Endothelial cell (in vitro differentiated cells): ENCODE measurements around the gene SCTR. TPM values are rescaled to one million over a fixed set of nuclear protein-coding genes. Genes with fewer than 3 reads are reported as not detected.

ENCODE experiments used
- DNase-seq: peaks from one replicate; pipeline ENCODE4 v3.0.0; 2021; ENCODE audit warnings: low spot score
- H3K27ac Mint-ChIP-seq: one replicate; pipeline ENCODE4 v1.8.0; 2021; ENCODE audit warnings: mixed read lengths, inconsistent platforms; ENCODE audit not compliant: unreplicated experiment
- H3K27me3 Mint-ChIP-seq: one replicate; pipeline ENCODE4 v1.8.0; 2021; ENCODE audit warnings: mild to moderate bottlenecking, moderate library complexity, mixed read lengths, inconsistent platforms; ENCODE audit not compliant: unreplicated experiment
- H3K36me3 Mint-ChIP-seq: one replicate; pipeline ENCODE4 v1.8.0; 2021; ENCODE audit warnings: mild to moderate bottlenecking, low read depth, mixed read lengths, inconsistent platforms; ENCODE audit not compliant: unreplicated experiment
- H3K4me1 Mint-ChIP-seq: one replicate; pipeline ENCODE4 v1.8.0; 2021; ENCODE audit warnings: mild to moderate bottlenecking, mixed read lengths, inconsistent platforms; ENCODE audit not compliant: unreplicated experiment
- H3K4me3 Mint-ChIP-seq: one replicate; pipeline ENCODE4 v1.8.0; 2021; ENCODE audit warnings: mild to moderate bottlenecking, mixed read lengths, inconsistent platforms; ENCODE audit not compliant: unreplicated experiment
- H3K9me3 Mint-ChIP-seq: one replicate; pipeline ENCODE4 v1.8.0; 2021; ENCODE audit warnings: mixed read lengths, inconsistent platforms; ENCODE audit not compliant: unreplicated experiment
- CTCF ChIP-seq: fragments of 200-600 bp; sonication (generic); IDR thresholded peaks from one replicate; pipeline ENCODE4 v1.5.0; 2021; ENCODE audit warnings: antibody characterized with exemption; ENCODE audit not compliant: unreplicated experiment
- total RNA-seq: library from RNA; stranded (reverse); fragmentation: NEBNext Ultra II Directional; extraction: Animal tissue kit (Norgen Biotek cat#: 25700); gene quantifications from one replicate; pipeline ENCODE4 v1.2.1, GENCODE V29; 2021; ENCODE audit not compliant: unreplicated experiment

The SCTR gene
- total RNA-seq, 1 donor from 2014 or later = not detected

GRCh38 chr2:119475857-119476244 lies 48.4 kb downstream of the SCTR start:
- DNase-seq = no peak
- Mint-ChIP-seq H3K4me3 (no peak overlapping the region), H3K4me1 (no peaks in the 10 kb centered on the region), H3K27me3 (peaks cover 4% of the 10 kb centered on the region), H3K36me3 (no peaks in the 10 kb centered on the region), H3K27ac (no peak overlapping the region), H3K9me3 (no peaks in the 10 kb centered on the region)
- no peak for TF ChIP-seq CTCF

GRCh38 chr2:119475225-119475856 lies 48.9 kb downstream of the SCTR start:
- Mint-ChIP-seq H3K27ac (no peak overlapping the region), H3K36me3 (no peaks in the 10 kb centered on the region), H3K4me1 (no peaks in the 10 kb centered on the region)

GRCh38 chr2:119474371-119475224 lies 49.7 kb downstream of the SCTR start:
- no peaks in the 10 kb centered on the region for H3K4me1 Mint-ChIP-seq
- H3K27ac Mint-ChIP-seq = no peak overlapping the region
- no peaks in the 10 kb centered on the region for H3K36me3 Mint-ChIP-seq
- H3K4me3 Mint-ChIP-seq = no peak overlapping the region
- no peak for TF ChIP-seq CTCF
- H3K9me3 Mint-ChIP-seq = no peaks in the 10 kb centered on the region
- H3K27me3 Mint-ChIP-seq = peaks cover 4% of the 10 kb centered on the region
- no peak for DNase-seq

More at GRCh38 chr2:119475225-119475856, 48.9 kb downstream of the SCTR start:
- no peak for TF ChIP-seq CTCF
- H3K27me3 Mint-ChIP-seq = peaks cover 4% of the 10 kb centered on the region
- no peak for DNase-seq
- H3K9me3 Mint-ChIP-seq = no peaks in the 10 kb centered on the region
- no peak overlapping the region for H3K4me3 Mint-ChIP-seq

- Mint-ChIP-seq H3K9me3 (no peaks in the 10 kb centered on the region), H3K27me3 (peaks cover 4% of the 10 kb centered on the region), H3K27ac (no peak overlapping the region), H3K4me1 (no peaks in the 10 kb centered on the region), H3K36me3 (no peaks in the 10 kb centered on the region), H3K4me3 (no peak overlapping the region)
- no peak for DNase-seq
- no peak for TF ChIP-seq CTCF
These were observed 50.5 kb downstream of the SCTR start for GRCh38 chr2:119473621-119474370.
